Stimulated activated CD8-positive, alpha-beta memory T cell treated with anti-CD3 and anti-CD28 coated beads, Interleukin-7, amount 100 ng/mL, for 48 hours (primary cell): Measurements from ENCODE around the gene INPP5D.

Source experiments
- DNase-seq, 2 donors: peaks; one replicate each; pipeline ENCODE4 v3.0.0-alpha.2; 2020; ENCODE audit warnings: low read depth in 1 of 2; ENCODE audit errors: extremely low read depth in 1 of 2

Gene INPP5D

GRCh38 chr2:233032551-233033320, 27.4 kb upstream of the INPP5D start, which contains the start of gene NEU2:
TSS of gene NEU2 (plus strand) at chr2:233032672. CDS start at chr2:233032672, 0 bp downstream.
- no peak for DNase-seq

GRCh38 chr2:233033672-233034071, 26.5 kb upstream of the INPP5D start:
- peak in 1 of 2 donors; percentile 18 for DNase-seq

- no peak for DNase-seq
Measured at GRCh38 chr2:233034091-233034882, 25.9 kb upstream of the INPP5D start.

GRCh38 chr2:233035426-233036161, 24.5 kb upstream of the INPP5D start:
- no peak for DNase-seq

GRCh38 chr2:233036162-233036838, 23.8 kb upstream of the INPP5D start:
- no peak for DNase-seq

GRCh38 chr2:233037078-233037477, 23.1 kb upstream of the INPP5D start:
- DNase-seq, result no peak

- no peak for DNase-seq
Measured at GRCh38 chr2:233039212-233039845, 20.8 kb upstream of the INPP5D start.

GRCh38 chr2:233039846-233040530, 20.2 kb upstream of the INPP5D start:
- no peak for DNase-seq

GRCh38 chr2:233040571-233040970, 19.6 kb upstream of the INPP5D start:
- no peak for DNase-seq

GRCh38 chr2:233041722-233042323, 18.3 kb upstream of the INPP5D start:
- no peak for DNase-seq

GRCh38 chr2:233042549-233042948, 17.6 kb upstream of the INPP5D start:
- DNase-seq, result no peak

- no peak for DNase-seq
Measured at GRCh38 chr2:233044974-233045605, 15.1 kb upstream of the INPP5D start.

GRCh38 chr2:233047206-233047605, 12.9 kb upstream of the INPP5D start:
- DNase-seq, result no peak

GRCh38 chr2:233047667-233048066, 12.5 kb upstream of the INPP5D start:
- no peak for DNase-seq

- no peak for DNase-seq
Measured at GRCh38 chr2:233048569-233049193, 11.5 kb upstream of the INPP5D start.

- DNase-seq, result no peak
Measured at GRCh38 chr2:233049194-233049761, 10.9 kb upstream of the INPP5D start.

- no peak for DNase-seq
Measured at GRCh38 chr2:233051241-233052149, 8.6 kb upstream of the INPP5D start.
